Large intestine (tissue), 3 donors: ENCODE results near the gene CMYA5. TPM values are rescaled to one million over a fixed set of nuclear protein-coding genes. Genes with fewer than 3 reads are reported as not detected.

Source experiments
- DNase-seq, 2 donors: peaks; one replicate each; pipeline versions ENCODE4 v3.0.0 to v3.0.0-alpha.2; 2013
- H3K27ac ChIP-seq: one replicate; pipeline ENCODE4 v1.5.1; 2013; ENCODE audit warnings: low read length
- H3K27me3 ChIP-seq: 2 replicates; pipeline ENCODE4 v1.6.1; 2013; ENCODE audit warnings: low read length; ENCODE audit not compliant: control insufficient read depth, insufficient read depth
- H3K36me3 ChIP-seq: 2 replicates; pipeline ENCODE4 v1.6.1; 2013; ENCODE audit warnings: low read length; ENCODE audit not compliant: control insufficient read depth, insufficient read depth
- H3K4me1 ChIP-seq: one replicate; pipeline ENCODE4 v1.6.1; 2013; ENCODE audit warnings: low read length; ENCODE audit not compliant: control insufficient read depth, insufficient read depth
- H3K4me3 ChIP-seq: one replicate; pipeline ENCODE4 v1.5.1; 2013; ENCODE audit warnings: low read length
- H3K9me3 ChIP-seq: one replicate; pipeline ENCODE4 v1.6.1; 2013; ENCODE audit warnings: mild to moderate bottlenecking, low read depth, low read length, moderate library complexity; ENCODE audit not compliant: control insufficient read depth
- WGBS: methylation state at CpG from one replicate; pipeline ENCODE4 v1.1.5; 2013; ENCODE audit warnings: low lambda C conversion rate; ENCODE audit not compliant: insufficient coverage; 5-methylcytosine and 5-hydroxymethylcytosine counted together
- polyA plus RNA-seq: library from polyadenylated mRNA; unstranded; fragments of 120-200 nt; gene quantifications from one replicate; pipeline ENCODE4 v1.2.1, GENCODE V29; 2013

Gene CMYA5
- polyA plus RNA-seq, 1 donor, result 2.3 TPM

DNA sequence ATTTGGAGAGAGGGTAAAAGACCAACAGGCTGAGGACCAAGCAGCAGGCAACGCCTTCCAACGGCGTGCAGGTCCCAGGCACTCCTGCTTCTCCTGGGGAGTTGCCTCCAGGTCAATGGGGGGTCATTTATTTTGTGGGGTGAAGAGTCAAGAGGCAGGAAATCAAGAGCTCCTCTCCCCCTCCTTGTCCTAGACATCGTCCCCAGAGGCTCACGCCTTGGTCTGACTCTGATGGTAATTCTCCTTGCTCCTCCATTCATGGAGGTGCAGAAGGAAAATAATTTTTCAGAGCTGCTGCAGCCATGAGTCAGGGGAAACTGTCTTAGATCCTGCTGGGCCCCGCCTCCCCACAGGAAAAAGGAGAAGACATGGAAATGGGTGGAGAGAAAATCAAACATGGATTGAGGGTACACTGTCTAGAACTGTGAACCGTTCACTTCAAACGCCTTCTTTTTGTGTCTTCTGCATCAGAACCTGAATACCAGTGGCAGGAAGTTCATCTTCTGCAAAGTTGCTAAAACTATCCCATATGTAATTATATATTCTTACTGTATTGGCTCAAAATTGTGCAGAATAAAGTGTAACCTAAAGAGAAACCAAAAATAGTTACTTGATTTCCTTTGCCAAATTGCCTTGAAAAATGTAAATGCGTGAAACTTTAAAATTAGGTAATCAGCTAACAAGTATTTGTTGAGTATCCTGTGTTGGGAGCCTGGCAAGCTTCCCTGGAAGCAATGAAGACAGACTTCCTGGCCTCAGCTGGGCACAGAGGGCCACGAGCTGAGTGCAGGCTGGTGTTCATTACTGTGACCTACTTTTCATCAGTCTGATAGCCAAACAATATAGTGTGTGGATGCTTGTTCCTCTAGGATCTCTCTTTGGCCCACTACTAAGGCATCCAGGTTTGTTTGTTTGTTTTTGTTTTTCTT, 142.0 kb downstream of the CMYA5 start:
- DNase-seq, result no peak
- Histone ChIP-seq H3K27me3 (peaks cover 12% of the 10 kb centered on the region), H3K9me3 (no peaks in the 10 kb centered on the region), H3K4me1 (peaks cover 4% of the 10 kb centered on the region), H3K36me3 (no peaks in the 10 kb centered on the region), H3K4me3 (no peak overlapping the region), H3K27ac (no peak overlapping the region)
- 80% methylated on average over 1 of the region's 10 CpGs for WGBS

DNA sequence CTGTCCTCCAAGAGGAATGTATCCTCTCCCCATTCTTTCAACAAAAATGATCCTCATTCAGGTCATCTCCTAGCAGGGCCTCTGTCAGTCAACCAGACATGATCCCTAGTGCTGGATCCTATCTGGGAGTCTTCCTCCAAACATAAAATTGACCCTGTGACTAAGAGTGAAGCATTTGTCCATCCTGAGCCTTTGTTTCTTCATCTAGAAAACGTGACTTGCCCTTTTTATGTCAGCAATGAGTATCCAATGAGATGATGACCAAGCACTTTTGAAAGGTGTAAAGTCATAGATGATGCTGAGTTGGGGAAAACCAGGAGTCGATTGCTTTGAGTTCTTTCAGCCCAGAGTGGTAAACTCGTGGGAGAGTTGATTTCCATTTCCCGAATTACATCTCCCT, 143.3 kb downstream of the CMYA5 start:
- peaks cover 10% of the 10 kb centered on the region for H3K27me3 ChIP-seq
- DNase-seq, result no peak

GRCh38 chr5:79834098-79834753, 144.6 kb downstream of the CMYA5 start:
- Histone ChIP-seq H3K27me3 (peaks cover 8% of the 10 kb centered on the region), H3K4me1 (peaks cover 4% of the 10 kb centered on the region), H3K36me3 (no peaks in the 10 kb centered on the region), H3K4me3 (no peak overlapping the region), H3K27ac (no peak overlapping the region), H3K9me3 (no peaks in the 10 kb centered on the region)
- WGBS, result 100% methylated on average over 1 of the region's 3 CpGs
- DNase-seq, result no peak

More for the DNA sequence above, 143.3 kb downstream of the CMYA5 start:
- no peaks in the 10 kb centered on the region for H3K36me3 ChIP-seq
- WGBS, result no CpG with 5 or more reads among the region's 4 CpGs
- H3K27ac ChIP-seq, result no peak overlapping the region
- H3K4me1 ChIP-seq, result peaks cover 4% of the 10 kb centered on the region
- no peak overlapping the region for H3K4me3 ChIP-seq
- no peaks in the 10 kb centered on the region for H3K9me3 ChIP-seq

DNA sequence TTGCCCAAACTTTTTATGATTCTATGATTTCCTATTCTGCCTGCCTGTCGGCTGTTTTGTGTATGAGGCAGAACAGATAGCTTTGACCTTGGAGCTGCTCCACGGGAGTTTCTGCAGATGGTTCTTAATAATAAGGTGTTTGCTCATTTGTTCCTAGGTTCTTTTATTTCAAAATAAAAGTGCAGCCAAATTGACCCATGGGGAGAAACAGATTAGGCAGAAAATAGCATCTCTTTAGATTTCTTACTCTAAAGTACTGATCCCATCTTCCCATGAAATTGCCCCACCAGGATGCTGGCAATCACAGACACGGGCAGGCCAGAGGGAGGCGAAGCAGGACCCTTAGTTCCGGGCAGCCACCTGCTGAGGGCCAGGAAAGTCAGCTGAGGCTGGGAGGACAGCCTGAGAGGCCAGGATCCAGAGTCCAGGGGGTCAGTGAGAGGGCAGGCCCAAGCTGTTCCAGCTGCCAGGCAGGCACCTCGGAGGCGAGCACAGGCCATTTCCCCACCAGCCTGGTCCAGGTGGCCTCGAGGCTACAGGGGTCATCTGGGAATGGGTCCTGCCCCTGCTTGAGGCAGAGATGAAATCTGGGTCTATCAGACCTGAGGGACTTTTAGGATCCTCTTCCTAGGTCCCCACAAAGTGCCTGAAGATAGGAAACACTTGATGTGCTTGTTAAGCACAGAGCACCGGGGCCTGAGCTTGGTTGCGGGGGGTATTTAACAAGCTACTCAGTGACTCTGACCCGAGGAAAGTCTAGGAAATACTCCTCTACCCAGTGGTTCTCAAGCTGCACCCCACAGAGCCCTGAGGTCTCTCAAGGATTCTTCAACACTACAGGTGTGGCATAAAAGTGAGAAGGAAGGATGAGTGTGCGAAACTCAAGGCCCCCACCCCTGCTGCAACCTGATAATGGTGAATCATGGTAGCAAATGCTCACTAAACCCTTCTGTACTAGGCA, 145.4 kb downstream of the CMYA5 start:
- Histone ChIP-seq H3K27ac (no peak overlapping the region), H3K27me3 (peaks cover 4% of the 10 kb centered on the region), H3K4me3 (no peak overlapping the region), H3K36me3 (no peaks in the 10 kb centered on the region), H3K9me3 (no peaks in the 10 kb centered on the region), H3K4me1 (peaks cover 4% of the 10 kb centered on the region)
- no CpG with 5 or more reads among the region's 12 CpGs for whole genome bisulfite sequencing
- DNase-seq, result no peak

- Histone ChIP-seq H3K27ac (no peak overlapping the region), H3K4me3 (no peak overlapping the region), H3K4me1 (peaks cover 4% of the 10 kb centered on the region), H3K27me3 (peaks cover 5% of the 10 kb centered on the region), H3K36me3 (no peaks in the 10 kb centered on the region), H3K9me3 (no peaks in the 10 kb centered on the region)
- DNase-seq, result no peak
- no CpG with 5 or more reads among the region's 6 CpGs for WGBS
These were observed 148.3 kb downstream of the CMYA5 start for GRCh38 chr5:79837761-79838551.

- no CpG with 5 or more reads among the region's 7 CpGs for WGBS
- no peak for DNase-seq
- H3K36me3 ChIP-seq, result no peaks in the 10 kb centered on the region
- H3K4me3 ChIP-seq, result no peak overlapping the region
- no peaks in the 10 kb centered on the region for H3K4me1 ChIP-seq
- H3K27me3 ChIP-seq, result peaks cover 5% of the 10 kb centered on the region
- H3K27ac ChIP-seq, result no peak overlapping the region
- H3K9me3 ChIP-seq, result no peaks in the 10 kb centered on the region
These were observed 150.7 kb downstream of the CMYA5 start for GRCh38 chr5:79840084-79840990.

- DNase-seq, result no peak
- Histone ChIP-seq H3K36me3 (no peaks in the 10 kb centered on the region), H3K4me3 (no peak overlapping the region), H3K27ac (no peak overlapping the region), H3K27me3 (peaks cover 5% of the 10 kb centered on the region), H3K4me1 (no peaks in the 10 kb centered on the region), H3K9me3 (no peaks in the 10 kb centered on the region)
These were observed 151.5 kb downstream of the CMYA5 start for GRCh38 chr5:79841172-79841571.

DNA sequence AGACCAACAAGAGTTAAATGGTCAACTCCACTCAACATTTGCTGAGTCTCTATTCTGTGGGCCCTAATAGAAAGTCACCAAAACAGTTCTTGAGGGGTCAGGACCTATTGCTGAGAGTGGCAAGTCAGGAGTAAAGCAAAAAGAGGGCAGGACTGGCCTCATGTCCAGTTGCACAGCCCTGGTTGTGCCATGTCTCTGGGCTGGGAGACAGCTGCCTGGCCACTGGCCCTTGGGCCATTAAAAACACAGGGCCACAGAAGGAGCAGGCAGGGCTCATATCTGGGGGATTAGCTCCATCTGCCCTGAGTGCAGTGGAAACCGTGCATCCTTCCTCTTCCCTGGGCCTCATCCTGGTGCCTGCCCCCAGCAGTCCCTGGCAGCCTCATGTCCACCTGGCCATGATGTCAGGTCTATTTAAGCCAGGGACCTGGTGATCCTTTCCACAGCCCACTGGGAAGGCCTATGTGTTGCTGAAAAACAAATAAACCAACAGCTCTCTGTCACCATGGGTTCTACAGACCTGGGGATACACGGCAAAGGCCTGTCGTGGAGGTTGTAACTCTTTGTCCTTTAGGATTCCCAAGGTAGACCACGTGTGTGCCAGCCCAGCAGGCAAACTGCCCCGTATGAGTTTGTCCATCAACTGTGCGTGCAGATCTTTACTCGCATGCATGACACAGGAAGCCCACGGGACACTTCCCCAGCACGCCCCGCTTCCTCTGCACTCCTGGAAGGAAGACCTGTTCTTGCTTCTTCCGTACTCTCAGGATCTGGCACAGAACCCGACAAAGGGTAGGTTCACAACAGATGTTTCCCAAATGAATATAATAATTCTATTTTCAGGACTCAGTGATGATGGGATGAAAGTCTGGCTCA, 152.6 kb downstream of the CMYA5 start:
- Histone ChIP-seq H3K4me3 (no peak overlapping the region), H3K4me1 (no peaks in the 10 kb centered on the region), H3K27ac (no peak overlapping the region), H3K27me3 (peaks cover 5% of the 10 kb centered on the region), H3K9me3 (no peaks in the 10 kb centered on the region), H3K36me3 (no peaks in the 10 kb centered on the region)
- no peak for DNase-seq
- 98% methylated on average over 7 of the region's 12 CpGs for WGBS
